Cardiac fibroblast (primary cell): ENCODE measurements around the gene BMP7.

Experiments
- DNase-seq, 2 donors: peaks; one replicate each; pipeline versions ENCODE4 v3.0.0 to v3.0.0-alpha.2; 2010; ENCODE audit warnings: low read depth in 2 of 2
- H3K4me3 ChIP-seq, 2 donors: replicated peaks in 1 of 2; 1 replicate in 1 of 2; 2 replicates in 1 of 2; pipeline ENCODE4 v1.5.1; 2011; ENCODE audit warnings: low read depth in 2 of 2, low read length in 2 of 2, mild to moderate bottlenecking in 2 of 2, moderate library complexity in 1 of 2
- TF ChIP-seq, protein P1 (sequence below): IDR thresholded peaks from one replicate; pipeline ENCODE4 v1.5.1; 2011; ENCODE audit warnings: low read depth, mild to moderate bottlenecking, low read length, inconsistent platforms

The BMP7 gene

DNA sequence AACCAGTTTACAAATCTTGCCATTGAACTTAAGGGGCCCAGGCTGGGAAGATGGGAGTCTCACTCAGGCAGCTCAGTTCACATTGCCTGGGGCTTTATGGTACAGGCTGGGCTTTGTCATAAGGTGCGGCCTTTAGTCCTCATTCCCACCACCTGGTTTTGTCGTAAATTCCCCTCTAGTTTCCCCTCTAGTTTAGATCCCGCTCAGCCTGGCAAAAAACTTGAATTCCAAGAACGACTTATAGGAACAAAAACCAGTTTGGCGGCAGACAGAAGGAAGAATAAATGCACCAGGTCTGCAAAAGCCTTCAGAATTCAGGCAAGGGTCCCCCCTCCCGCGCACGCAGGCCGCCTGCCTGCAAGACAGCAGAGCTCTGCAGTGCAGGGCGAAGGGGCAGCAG lies 4.1 kb downstream of the BMP7 start:
- H3K4me3 ChIP-seq, result no peak overlapping the region
- no peak for DNase-seq
- TF ChIP-seq, protein P1, sequence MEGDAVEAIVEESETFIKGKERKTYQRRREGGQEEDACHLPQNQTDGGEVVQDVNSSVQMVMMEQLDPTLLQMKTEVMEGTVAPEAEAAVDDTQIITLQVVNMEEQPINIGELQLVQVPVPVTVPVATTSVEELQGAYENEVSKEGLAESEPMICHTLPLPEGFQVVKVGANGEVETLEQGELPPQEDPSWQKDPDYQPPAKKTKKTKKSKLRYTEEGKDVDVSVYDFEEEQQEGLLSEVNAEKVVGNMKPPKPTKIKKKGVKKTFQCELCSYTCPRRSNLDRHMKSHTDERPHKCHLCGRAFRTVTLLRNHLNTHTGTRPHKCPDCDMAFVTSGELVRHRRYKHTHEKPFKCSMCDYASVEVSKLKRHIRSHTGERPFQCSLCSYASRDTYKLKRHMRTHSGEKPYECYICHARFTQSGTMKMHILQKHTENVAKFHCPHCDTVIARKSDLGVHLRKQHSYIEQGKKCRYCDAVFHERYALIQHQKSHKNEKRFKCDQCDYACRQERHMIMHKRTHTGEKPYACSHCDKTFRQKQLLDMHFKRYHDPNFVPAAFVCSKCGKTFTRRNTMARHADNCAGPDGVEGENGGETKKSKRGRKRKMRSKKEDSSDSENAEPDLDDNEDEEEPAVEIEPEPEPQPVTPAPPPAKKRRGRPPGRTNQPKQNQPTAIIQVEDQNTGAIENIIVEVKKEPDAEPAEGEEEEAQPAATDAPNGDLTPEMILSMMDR, result no peak

DNA sequence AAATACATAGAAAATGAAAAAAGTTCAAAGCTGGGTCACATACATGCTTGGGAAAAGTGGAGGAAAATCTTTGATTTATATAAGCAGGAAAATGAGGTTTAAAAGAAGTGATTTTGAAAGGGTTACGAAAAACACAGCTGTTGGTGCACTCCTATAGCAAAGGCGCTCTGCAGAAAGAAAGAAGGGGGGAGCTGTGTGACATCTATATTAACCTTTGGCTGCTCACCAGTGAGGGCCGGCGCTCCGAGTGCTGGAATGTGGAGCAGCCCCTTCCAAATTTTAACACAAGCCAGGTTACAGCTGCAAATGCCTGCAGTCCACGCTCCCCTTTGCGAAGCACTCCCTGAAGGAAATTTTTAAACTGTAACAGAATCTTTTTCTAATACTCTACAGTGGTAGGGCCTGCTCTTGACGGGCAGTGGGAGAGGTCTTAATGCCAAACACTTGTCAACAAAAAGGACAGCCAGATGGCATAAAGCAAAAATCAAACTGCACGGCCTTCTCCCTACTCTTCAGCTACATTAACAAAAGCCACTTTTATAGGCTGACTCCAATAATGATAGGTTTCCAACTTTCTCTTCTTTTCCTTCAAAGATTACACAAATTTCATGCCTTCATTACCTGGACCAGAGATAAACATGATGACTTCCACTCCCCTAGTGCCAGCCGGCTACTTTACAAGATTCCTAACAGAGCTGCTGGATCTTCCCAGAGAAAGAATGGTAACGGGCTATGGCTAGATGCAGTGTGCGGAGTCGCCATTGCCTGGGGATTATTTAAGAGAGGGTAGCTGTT lies 4.8 kb downstream of the BMP7 start:
- TF ChIP-seq, protein P1, result no peak
- DNase-seq, result no peak
- no peak overlapping the region for H3K4me3 ChIP-seq

DNA sequence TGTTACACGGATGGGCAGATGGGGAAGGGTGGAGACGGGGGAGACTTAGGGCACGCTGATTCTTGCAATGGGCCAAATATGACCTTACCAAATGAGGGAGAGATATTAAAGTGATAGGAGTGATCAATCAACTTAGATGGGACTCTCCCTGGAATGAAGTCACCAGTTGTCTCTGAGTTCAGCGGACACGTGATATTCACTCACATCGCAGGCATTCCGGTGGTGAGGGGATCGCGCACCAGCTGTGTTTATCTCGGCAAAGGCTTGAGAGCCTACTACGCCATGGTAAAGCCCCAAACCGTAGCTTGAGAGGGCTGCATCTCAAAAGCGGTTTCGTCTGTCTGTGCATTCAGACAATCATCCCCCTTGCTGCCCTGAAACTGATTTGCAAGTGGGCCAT lies 5.5 kb downstream of the BMP7 start:
- H3K4me3 ChIP-seq, result no peak overlapping the region
- TF ChIP-seq, protein P1, result no peak
- no peak for DNase-seq

DNA sequence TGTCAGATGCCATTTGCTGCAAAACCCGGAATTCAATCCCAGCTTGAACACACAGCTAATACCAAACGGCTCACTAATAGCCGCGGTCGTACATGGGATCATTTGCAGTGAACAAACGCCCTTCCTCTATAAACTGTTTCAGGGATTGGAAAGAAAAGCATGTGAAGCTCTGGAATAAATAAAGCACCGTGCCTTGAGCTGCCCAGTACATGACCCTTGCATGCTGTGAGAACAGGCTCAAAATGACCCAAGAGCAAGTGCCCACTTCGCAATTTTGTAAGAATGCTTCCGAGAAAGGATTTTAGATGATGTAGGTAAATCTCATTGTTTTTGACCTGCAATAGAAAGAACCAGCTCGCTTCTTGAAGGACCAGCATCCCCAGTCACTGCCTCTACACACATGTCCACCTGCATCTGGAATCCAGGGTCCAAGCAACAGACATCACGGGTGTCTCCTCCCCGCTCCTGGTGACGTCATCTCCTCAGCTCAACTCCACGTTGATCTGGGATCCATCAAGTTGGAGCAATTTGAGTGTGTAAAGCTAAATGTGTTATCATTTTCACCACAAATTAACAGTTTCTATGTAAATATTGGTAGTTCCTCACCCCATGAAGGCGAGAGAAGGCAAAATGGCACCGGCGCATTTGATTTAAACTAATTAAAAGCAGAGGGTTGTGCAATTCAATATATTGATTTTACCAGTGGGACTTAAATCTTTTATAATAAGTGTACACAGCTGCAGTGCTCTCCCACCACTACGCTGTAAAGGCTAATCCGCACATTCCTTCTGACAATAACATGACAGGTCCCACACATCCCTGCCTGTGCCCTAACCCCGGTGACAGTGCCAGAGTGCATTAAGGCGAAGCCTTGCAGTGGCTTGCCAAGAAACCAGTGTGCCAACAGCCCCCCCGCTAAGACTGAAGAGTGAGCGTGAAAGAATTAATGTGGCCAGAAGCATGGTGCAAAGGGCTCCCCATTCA lies 6.2 kb downstream of the BMP7 start:
- TF ChIP-seq, protein P1, result no peak

DNA sequence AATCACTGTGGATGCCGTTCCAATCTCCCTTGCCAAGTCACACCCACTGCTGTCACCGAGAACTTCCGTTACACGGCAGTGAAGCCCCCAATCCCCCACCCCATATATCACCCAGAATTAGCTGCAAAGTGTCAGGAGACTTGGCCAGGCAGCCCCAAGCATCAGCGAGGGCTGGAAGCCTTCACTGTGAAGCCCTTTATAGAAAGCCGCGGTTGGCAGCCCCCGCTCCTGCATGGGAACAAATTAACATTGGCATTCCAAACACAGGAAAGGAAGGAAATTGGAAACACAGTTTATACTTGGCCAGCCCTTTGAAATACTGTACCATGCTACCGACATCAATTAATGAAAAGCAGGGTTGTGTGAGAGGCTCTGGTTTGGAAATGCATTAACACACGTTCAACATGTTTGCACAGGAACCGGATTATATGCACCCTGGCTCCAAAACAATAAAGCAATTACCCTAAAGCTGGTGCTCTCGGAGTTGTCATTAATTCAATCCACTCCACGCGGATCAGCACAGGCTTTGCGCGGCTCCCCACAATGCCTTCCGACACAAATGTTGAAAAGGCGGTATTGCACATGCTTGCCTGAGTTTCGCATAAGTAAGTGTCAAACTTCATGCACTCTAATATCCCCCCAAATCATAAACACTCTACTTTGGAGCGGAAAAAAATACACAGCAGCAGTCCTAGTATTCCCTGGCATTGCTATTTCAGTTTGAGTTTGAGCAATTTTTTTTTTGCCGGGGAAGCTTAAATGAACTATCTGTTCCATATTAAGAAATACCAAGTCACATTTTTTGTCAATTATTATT lies 7.1 kb downstream of the BMP7 start:
- H3K4me3 ChIP-seq, result no peak overlapping the region
- no peak for DNase-seq
- TF ChIP-seq, protein P1, result no peak

More for the DNA sequence above, 6.2 kb downstream of the BMP7 start:
- no peak overlapping the region for H3K4me3 ChIP-seq
- DNase-seq, result no peak

DNA sequence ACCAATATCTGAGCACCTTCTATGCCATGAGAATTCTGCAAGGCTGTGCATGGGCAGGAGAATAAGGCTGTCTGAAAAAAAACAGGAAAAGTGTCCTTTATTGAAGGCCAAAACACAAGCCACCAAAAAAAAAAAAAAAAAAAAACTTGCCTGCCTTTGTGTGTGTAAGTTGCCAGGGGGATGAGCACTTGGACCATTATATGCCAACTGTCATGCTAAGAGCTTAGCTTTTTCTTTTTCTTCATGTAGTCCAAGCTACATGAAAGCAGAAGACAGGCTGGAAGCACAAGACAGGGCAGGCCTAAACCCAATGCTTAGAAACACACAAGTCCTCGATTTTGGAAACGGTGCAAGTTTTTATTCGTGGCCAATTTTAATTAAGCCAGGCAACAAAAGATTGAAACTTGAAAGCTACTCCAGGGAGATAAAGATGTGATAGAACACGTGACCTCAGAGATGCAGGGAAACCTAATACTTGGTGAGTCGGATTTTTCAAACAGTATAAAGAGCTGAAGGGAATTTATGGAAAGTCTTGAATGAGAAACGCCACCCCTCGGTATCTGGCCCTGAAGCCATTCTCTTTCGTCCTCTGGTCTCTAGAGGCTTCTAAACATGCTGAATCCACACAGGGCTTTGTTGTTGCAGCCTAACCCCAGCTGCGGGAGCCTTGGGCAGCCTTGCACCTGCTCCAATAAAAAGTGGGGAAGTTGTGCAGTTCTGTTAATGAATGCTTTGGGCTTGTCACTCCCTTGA lies 8.6 kb downstream of the BMP7 start:
- no peak overlapping the region for H3K4me3 ChIP-seq
- no peak for DNase-seq
- TF ChIP-seq, protein P1, result no peak
